Sigmoid colon (tissue), 7 donors: Measurements from ENCODE around the gene ARHGAP8. TPM values are rescaled to one million over a fixed set of nuclear protein-coding genes. Genes with fewer than 3 reads are reported as not detected.

ENCODE experiments used
- DNase-seq: peaks from one replicate; pipeline ENCODE4 v3.0.0-alpha.2; 2019
- H3K27ac ChIP-seq, 4 donors: fragments of 200-600 bp; sonication (generic); one replicate each; pipeline ENCODE4 v1.5.1; 2016 to 2019; ENCODE audit warnings: mild to moderate bottlenecking in 1 of 4
- H3K27me3 ChIP-seq, 3 donors: fragments of 200-600 bp; sonication (generic); one replicate each; pipeline ENCODE4 v1.5.1; 2019; ENCODE audit warnings: mild to moderate bottlenecking in 1 of 3
- H3K36me3 ChIP-seq, 4 donors: fragments of 200-600 bp; sonication (generic); one replicate each; pipeline ENCODE4 v1.5.1; 2016 to 2019
- H3K4me1 ChIP-seq, 4 donors: fragments of 200-600 bp; sonication (generic); one replicate each; pipeline ENCODE4 v1.5.1; 2017 to 2019
- H3K4me3 ChIP-seq, 4 donors: fragments of 200-600 bp; sonication (generic); one replicate each; pipeline ENCODE4 v1.5.1; 2017 to 2019; ENCODE audit warnings: mild to moderate bottlenecking in 2 of 4, moderate library complexity in 1 of 4
- H3K9me3 ChIP-seq, 4 donors: fragments of 200-600 bp in 3 of 4; sonication (generic) in 3 of 4; one replicate each; pipeline versions ENCODE4 v1.5.1 to v1.6.1; 2013 to 2019
- CTCF ChIP-seq, 4 experiments: fragments of 450-650 bp in 3 of 4; fragments of 200-600 bp in 1 of 4; IDR thresholded peaks; one replicate each; pipeline ENCODE4 v1.5.1; 2016 to 2019; ENCODE audit warnings: antibody characterized with exemption in 4 of 4, mild to moderate bottlenecking in 3 of 4, moderate library complexity in 2 of 4
- EP300 ChIP-seq, 4 donors: sonication (generic); formaldehyde crosslinking; IDR thresholded peaks; one replicate each; pipeline ENCODE4 v1.6.1; 2017; ENCODE audit warnings: antibody characterized with exemption in 4 of 4
- POLR2A ChIP-seq, 2 donors: fragments of 450-650 bp; IDR thresholded peaks; one replicate each; pipeline ENCODE4 v1.6.1; 2016; ENCODE audit warnings: antibody characterized with exemption in 2 of 2, mild to moderate bottlenecking in 2 of 2, moderate library complexity in 2 of 2
- POLR2AphosphoS5 ChIP-seq, 4 donors: sonication (generic); formaldehyde crosslinking; IDR thresholded peaks; one replicate each; pipeline ENCODE4 v1.6.1; 2017; ENCODE audit warnings: antibody characterized with exemption in 4 of 4
- WGBS, 2 donors: extraction: QIAGEN DNeasy Blood & Tissue Kit; methylation state at CpG; one replicate each; pipeline ENCODE4 v1.1.7; 2013; 5-methylcytosine and 5-hydroxymethylcytosine counted together
- intact Hi-C: fragments of 100-400 bp; cut with DNase I; formaldehyde crosslinking; loops from one replicate; pipeline ENCODE4 v1.15.1; 2023
- polyA plus RNA-seq, 3 donors: library from polyadenylated mRNA; stranded (reverse); fragments of 200-250 nt; gene quantifications; one replicate each; pipeline ENCODE4 v1.2.3, GENCODE V29; 2013
- total RNA-seq, 4 donors: library from RNA; depleted of rRNA; stranded (reverse); fragments of >200 nt; gene quantifications; one replicate each; pipeline ENCODE4 v1.1.0, GENCODE V29; 2016
- donor health status: healthy with polysubstance abuse.
- donor health status: Bipolar disorder and iron deficiency.
- donor health status: healthy.

The ARHGAP8 gene
- total and polyA plus RNA-seq, 7 donors, result 0.66 to 30.9 (median 6.0) TPM; not detected in 1

- H3K9me3 ChIP-seq, result no peaks in the 10 kb centered on the region
- DNase-seq, result no peak
- no peaks in the 10 kb centered on the region for H3K36me3 ChIP-seq
- H3K27me3 ChIP-seq, result peaks cover 0 to 53% (median 8%) of the 10 kb centered on the region in 3 donors
- H3K4me3 ChIP-seq, result no peak overlapping the region
- intact Hi-C loops, result no loop called here
- TF ChIP-seq CTCF (IDR thresholded peaks at IDR 0.05), result no peak
- H3K27ac ChIP-seq, result no peak overlapping the region
- no peaks in the 10 kb centered on the region for H3K4me1 ChIP-seq
- 74 to 84% methylated on average over 11 of the region's 11 CpGs for WGBS, 2 donors
Observed at GRCh38 chr22:44801476-44801875, 49.1 kb downstream of the ARHGAP8 start.

GRCh38 chr22:44802071-44802700, 49.8 kb downstream of the ARHGAP8 start:
- no peak overlapping the region for H3K27ac ChIP-seq
- H3K36me3 ChIP-seq, result no peaks in the 10 kb centered on the region
- H3K4me3 ChIP-seq, result no peak overlapping the region
- no peak for DNase-seq
- WGBS, 2 donors, result 84 to 89% methylated on average over 14 of the region's 14 CpGs
- no peaks in the 10 kb centered on the region for H3K4me1 ChIP-seq
- intact Hi-C loops, result no loop called here
- H3K9me3 ChIP-seq, result no peaks in the 10 kb centered on the region
- H3K27me3 ChIP-seq, result peaks cover 0 to 48% (median 8%) of the 10 kb centered on the region in 3 donors
- TF ChIP-seq EP300 (IDR thresholded peaks at IDR 0.05), result no peak
- TF ChIP-seq POLR2A (IDR thresholded peaks at IDR 0.05), result no peak
- no peak for TF ChIP-seq CTCF (IDR thresholded peaks at IDR 0.05)
- TF ChIP-seq POLR2AphosphoS5 (IDR thresholded peaks at IDR 0.05), result no peak

DNA sequence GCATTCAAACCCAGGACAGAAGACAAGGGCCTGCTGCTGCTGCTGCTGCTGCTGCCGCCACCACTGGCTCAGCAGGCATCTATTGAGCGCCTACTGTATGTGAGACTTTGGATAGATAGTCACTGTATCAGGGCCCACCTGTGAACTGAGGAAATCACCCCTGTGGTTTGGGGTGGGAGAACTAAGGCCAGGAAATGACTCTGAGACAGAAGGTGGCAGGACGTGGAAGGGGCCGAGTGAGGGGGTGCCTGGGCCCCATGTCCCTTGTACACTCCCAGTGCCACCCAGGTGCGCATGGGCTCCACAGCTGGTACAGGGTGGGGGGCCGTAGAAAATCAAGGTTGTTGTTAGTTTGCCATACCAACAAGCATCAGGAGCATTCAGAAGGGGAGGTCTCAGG, 50.6 kb downstream of the ARHGAP8 start:
- 72 to 91% methylated on average over 6 of the region's 6 CpGs for WGBS, 2 donors
- TF ChIP-seq POLR2AphosphoS5 (IDR thresholded peaks at IDR 0.05) (no peak), EP300 (IDR thresholded peaks at IDR 0.05) (no peak)

DNA sequence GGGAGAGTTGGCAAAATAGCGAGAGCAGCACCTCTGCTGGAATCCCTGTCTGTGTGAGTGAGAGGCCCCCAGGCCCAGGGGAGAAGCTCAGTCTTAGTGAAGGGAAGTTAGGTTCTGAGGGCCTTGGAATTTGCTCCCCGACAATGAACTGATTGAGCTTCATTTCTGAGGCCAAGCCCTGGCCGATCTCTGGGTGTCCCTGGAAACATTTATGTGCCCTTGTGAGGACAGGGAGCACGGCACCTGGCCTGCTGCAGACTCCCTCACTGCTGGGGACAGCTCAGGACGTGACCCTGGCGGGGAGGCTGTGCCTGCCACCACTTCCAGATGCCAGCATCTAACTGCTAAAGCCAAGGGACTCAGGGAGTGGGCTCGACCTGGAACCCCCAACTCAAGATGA, 52.0 kb downstream of the ARHGAP8 start:
- whole genome bisulfite sequencing, 2 donors, result 82 to 92% methylated on average over 7 of the region's 7 CpGs
- Histone ChIP-seq H3K27ac (no peak overlapping the region), H3K36me3 (no peaks in the 10 kb centered on the region), H3K4me1 (no peaks in the 10 kb centered on the region), H3K4me3 (no peak overlapping the region), H3K27me3 (peaks cover 0 to 38% (median 0%) of the 10 kb centered on the region in 3 donors), H3K9me3 (no peaks in the 10 kb centered on the region)
- no peak for TF ChIP-seq POLR2AphosphoS5 (IDR thresholded peaks at IDR 0.05)
- no peak for TF ChIP-seq POLR2A (IDR thresholded peaks at IDR 0.05)
- no peak for TF ChIP-seq CTCF (IDR thresholded peaks at IDR 0.05)
- TF ChIP-seq EP300 (IDR thresholded peaks at IDR 0.05), result no peak
- no peak for DNase-seq
- intact Hi-C loops, result no loop called here

More for the DNA sequence above, 50.6 kb downstream of the ARHGAP8 start:
- no peaks in the 10 kb centered on the region for H3K9me3 ChIP-seq
- no peaks in the 10 kb centered on the region for H3K4me1 ChIP-seq
- H3K4me3 ChIP-seq, result no peak overlapping the region
- peaks cover 0 to 48% (median 8%) of the 10 kb centered on the region in 3 donors for H3K27me3 ChIP-seq
- H3K27ac ChIP-seq, result no peak overlapping the region
- intact Hi-C loops, result no loop called here
- no peaks in the 10 kb centered on the region for H3K36me3 ChIP-seq
- DNase-seq, result no peak

DNA sequence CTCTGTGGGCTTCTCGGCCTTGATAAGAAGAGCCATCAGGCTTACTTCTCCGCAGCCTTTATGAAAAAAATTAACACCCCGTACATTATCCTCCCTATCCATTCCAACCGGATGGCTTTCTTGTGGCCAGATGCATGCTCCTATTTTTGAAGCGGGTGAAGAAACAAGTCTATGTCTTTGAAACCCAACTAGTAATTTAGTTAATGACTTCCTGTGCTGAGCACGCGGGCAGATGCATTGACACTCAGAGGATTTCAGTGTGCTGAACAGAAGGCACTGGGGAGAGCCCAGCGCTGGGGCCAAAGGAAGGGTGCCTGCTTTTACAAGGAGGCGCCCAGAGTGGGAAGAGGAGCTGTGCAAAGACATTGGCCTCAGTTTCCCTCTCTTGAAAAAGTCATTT, 53.3 kb downstream of the ARHGAP8 start:
- Histone ChIP-seq H3K27me3 (peaks cover 0 to 29% (median 0%) of the 10 kb centered on the region in 3 donors), H3K36me3 (no peaks in the 10 kb centered on the region), H3K4me3 (no peak overlapping the region), H3K9me3 (no peaks in the 10 kb centered on the region), H3K27ac (no peak overlapping the region), H3K4me1 (no peaks in the 10 kb centered on the region)
- intact Hi-C loops, result no loop called here
- 89 to 94% methylated on average over 9 of the region's 9 CpGs for whole genome bisulfite sequencing, 2 donors
- no peak for DNase-seq
- TF ChIP-seq CTCF (IDR thresholded peaks at IDR 0.05) (no peak), POLR2A (IDR thresholded peaks at IDR 0.05) (no peak), EP300 (IDR thresholded peaks at IDR 0.05) (no peak), POLR2AphosphoS5 (IDR thresholded peaks at IDR 0.05) (no peak)
